Measurements from ENCODE around the gene TSFM.

TSFM gene

GRCh38 chr12:57808351-57808750, 25.8 kb downstream of the TSFM start:
- Histone ChIP-seq H3K4me1 (ENCODE audit: control insufficient read depth, low read length) (no peaks in the 10 kb centered on the region), H3K4me3 (ENCODE audit: low read length) (no peak overlapping the region), H3K27me3 (ENCODE audit: control insufficient read depth, low read length) (no peaks in the 10 kb centered on the region), H3K36me3 (ENCODE audit: control insufficient read depth, low read length) (no peaks in the 10 kb centered on the region), H3K9me3 (ENCODE audit: control insufficient read depth, insufficient read depth, low read length) (no peaks in the 10 kb centered on the region), H4K20me1 (ENCODE audit: control insufficient read depth, insufficient read depth, low read depth, low read length) (no peaks in the 10 kb centered on the region), H3K79me2 (ENCODE audit: control insufficient read depth, low read length) (no peaks in the 10 kb centered on the region), H3K27ac (ENCODE audit: low read depth, low read length) (no peak overlapping the region), H3K4me2 (ENCODE audit: low read length) (no peak overlapping the region), H3K9me2 (replicated peaks; ENCODE audit: control insufficient read depth, low read length) (no peaks in the 10 kb centered on the region), H3F3A (ENCODE audit: control insufficient read depth, insufficient read depth) (no peaks in the 10 kb centered on the region)
- TF ChIP-seq CTCF (IDR thresholded peaks at IDR 0.05; ENCODE audit: low read depth, low read length, poor library complexity, severe bottlenecking) (no peak), EZH2phosphoT487 (IDR thresholded peaks at IDR 0.05; ENCODE audit: borderline replicate concordance, low read length) (no peak)

GRCh38 chr12:57809425-57809824, 26.8 kb downstream of the TSFM start:
- Histone ChIP-seq H3K27ac (ENCODE audit: low read depth, low read length) (no peak overlapping the region), H3K79me2 (ENCODE audit: control insufficient read depth, low read length) (no peaks in the 10 kb centered on the region), H3K36me3 (ENCODE audit: control insufficient read depth, low read length) (no peaks in the 10 kb centered on the region), H3F3A (ENCODE audit: control insufficient read depth, insufficient read depth) (no peaks in the 10 kb centered on the region), H3K9me2 (replicated peaks; ENCODE audit: control insufficient read depth, low read length) (no peaks in the 10 kb centered on the region), H3K4me3 (ENCODE audit: low read length) (no peak overlapping the region), H4K20me1 (ENCODE audit: control insufficient read depth, insufficient read depth, low read depth, low read length) (no peaks in the 10 kb centered on the region), H3K4me1 (ENCODE audit: control insufficient read depth, low read length) (no peaks in the 10 kb centered on the region), H3K4me2 (ENCODE audit: low read length) (no peak overlapping the region), H3K27me3 (ENCODE audit: control insufficient read depth, low read length) (no peaks in the 10 kb centered on the region), H3K9me3 (ENCODE audit: control insufficient read depth, insufficient read depth, low read length) (no peaks in the 10 kb centered on the region)
- TF ChIP-seq CTCF (IDR thresholded peaks at IDR 0.05; ENCODE audit: low read depth, low read length, poor library complexity, severe bottlenecking) = no peak
- TF ChIP-seq EZH2phosphoT487 (IDR thresholded peaks at IDR 0.05; ENCODE audit: borderline replicate concordance, low read length) = no peak

GRCh38 chr12:57810450-57810849, 27.9 kb downstream of the TSFM start:
- Histone ChIP-seq H3K4me1 (ENCODE audit: control insufficient read depth, low read length) (no peaks in the 10 kb centered on the region), H3F3A (ENCODE audit: control insufficient read depth, insufficient read depth) (no peaks in the 10 kb centered on the region), H3K4me3 (ENCODE audit: low read length) (no peak overlapping the region), H3K9me2 (replicated peaks; ENCODE audit: control insufficient read depth, low read length) (no peaks in the 10 kb centered on the region), H3K4me2 (ENCODE audit: low read length) (no peak overlapping the region), H3K9me3 (ENCODE audit: control insufficient read depth, insufficient read depth, low read length) (no peaks in the 10 kb centered on the region), H3K36me3 (ENCODE audit: control insufficient read depth, low read length) (no peaks in the 10 kb centered on the region), H3K79me2 (ENCODE audit: control insufficient read depth, low read length) (no peaks in the 10 kb centered on the region), H4K20me1 (ENCODE audit: control insufficient read depth, insufficient read depth, low read depth, low read length) (no peaks in the 10 kb centered on the region), H3K27me3 (ENCODE audit: control insufficient read depth, low read length) (no peaks in the 10 kb centered on the region), H3K27ac (ENCODE audit: low read depth, low read length) (no peak overlapping the region)
- no peak for TF ChIP-seq EZH2phosphoT487 (IDR thresholded peaks at IDR 0.05; ENCODE audit: borderline replicate concordance, low read length)
- TF ChIP-seq CTCF (IDR thresholded peaks at IDR 0.05; ENCODE audit: low read depth, low read length, poor library complexity, severe bottlenecking) = no peak

Data from DOHH2 (cell line).